Measurements from ENCODE around the gene ZNF519. TPM values are rescaled to one million over a fixed set of nuclear protein-coding genes. Genes with fewer than 3 reads are reported as not detected.
"Not testable (repeated sequence)": the region's sequence is repeated elsewhere in the genome, so short reads cannot be mapped to it uniquely, and the experiment has no call there.

Gene ZNF519
- total and polyA plus RNA-seq, 3 experiments from 2014 or later: 5.9 to 12.0 (median 9.9) TPM

DNA sequence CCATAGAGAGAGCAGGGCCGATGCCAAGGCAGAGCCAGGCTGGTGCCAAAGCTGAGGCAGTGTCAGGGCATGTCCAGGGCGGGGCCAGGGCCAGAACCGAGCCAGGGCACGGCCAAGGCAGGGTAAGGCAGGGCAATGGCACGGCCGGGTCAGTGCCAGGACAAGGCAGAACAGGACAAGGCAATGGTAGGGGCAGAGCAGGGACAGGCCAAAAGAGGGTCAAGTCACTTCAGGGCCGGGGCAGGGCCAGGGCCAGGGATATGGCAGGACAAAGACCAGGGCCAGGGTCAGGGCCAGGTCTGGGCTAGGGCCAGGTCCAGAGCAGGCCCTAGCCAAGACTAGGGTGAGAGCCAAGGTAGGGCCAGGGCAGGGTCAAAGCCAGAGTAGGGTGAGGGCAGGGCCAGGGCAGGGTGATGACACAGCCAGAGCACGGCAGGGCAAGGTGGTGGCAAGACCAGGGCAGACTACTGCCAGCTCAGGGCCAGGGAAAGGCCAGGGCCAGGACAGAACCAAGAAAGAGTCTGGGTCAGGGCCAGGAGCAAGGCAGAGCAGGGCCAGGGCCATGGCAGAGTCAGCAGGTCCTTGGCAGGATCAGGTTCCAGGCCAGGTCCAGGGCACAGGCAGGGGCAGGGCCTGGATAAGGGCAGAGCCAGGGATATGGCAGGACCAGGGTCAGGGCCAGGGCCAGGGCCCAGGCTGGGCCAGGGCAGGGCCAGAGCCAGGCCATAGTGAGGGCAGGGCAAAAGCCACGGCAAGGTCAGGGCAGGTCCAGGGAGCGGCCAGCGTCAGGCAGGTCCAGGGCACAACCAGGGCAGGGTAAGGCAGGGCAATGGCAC, 41.1 kb upstream of the ZNF519 start:
- H3K4me1 Mint-ChIP-seq; POLR2A ChIA-PET; H3K36me3 ChIP-seq (ENCODE audit: insufficient read depth, low read length); H3K4me3 Mint-ChIP-seq; H3K27me3 ChIP-seq (ENCODE audit: insufficient read depth, low read length, poor library complexity, severe bottlenecking); H3K4me1 ChIP-seq (ENCODE audit: insufficient read depth, low read length); H3K36me3 Mint-ChIP-seq; H3K9me3 Mint-ChIP-seq; H3K27ac ChIP-seq (ENCODE audit: low read depth, low read length); H3K4me3 ChIP-seq (ENCODE audit: low read length); H3K27me3 Mint-ChIP-seq; CTCF ChIA-PET; H3K9me3 ChIP-seq (ENCODE audit: low read length): not testable (repeated sequence)
- peak overlapping the region in 1 of 8 donors; percentile 82 for H3K27ac Mint-ChIP-seq
- peak in 1 of 5 donors; percentile 30 for DNase-seq

DNA sequence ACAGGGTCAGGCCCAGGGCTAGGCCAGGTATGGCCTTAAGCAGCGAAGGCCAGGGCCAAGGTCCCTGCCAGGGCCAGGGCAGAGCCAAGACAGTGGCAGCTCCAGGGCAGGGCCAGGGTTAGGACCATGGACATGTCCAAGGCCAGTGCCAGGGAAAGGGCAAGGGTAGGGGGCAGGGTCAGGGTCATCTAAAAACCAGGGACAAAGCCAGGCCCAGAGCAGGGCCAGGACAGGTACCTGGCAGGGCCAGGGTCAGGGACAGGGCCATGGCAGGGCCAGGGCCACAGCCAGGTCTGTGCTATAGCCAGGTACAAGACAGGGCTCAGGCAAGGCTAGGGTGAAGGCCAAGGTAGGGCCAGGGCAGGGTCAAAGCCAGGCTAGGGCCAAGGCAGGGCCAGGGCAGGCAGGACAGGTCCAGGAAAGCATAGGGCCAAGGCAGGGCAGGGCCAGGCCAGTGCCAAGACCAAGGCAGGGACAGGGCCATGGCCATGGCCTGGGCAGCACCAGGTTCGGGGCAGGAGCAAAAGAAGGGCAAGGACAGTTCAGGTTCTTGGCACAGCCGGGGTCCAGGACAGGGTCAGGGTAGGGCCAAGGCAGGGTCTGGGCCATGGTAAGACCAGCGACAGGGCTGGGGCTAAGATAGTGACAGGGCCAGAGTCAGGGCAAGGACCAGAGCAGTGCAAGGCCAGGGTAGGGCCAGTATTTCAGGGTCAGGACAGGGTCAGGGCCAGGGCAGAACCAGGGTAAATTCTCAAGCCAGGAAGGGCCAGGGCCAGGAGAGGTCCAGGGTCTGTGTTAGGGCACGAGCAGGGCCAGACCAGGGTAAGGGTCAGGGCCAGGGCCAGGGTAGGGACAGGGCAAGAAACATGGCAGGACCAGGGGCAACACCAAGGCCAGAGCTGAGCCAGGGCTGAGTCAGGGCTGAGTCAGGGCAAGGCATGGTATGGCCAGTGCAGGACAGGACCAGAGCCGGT, 40.2 kb upstream of the ZNF519 start:
- peak overlapping the region in 2 of 8 donors; percentile 32 to 82 for H3K27ac Mint-ChIP-seq
- H3K36me3 ChIP-seq (ENCODE audit: insufficient read depth, low read length); H3K9me3 Mint-ChIP-seq; H3K4me3 ChIP-seq (ENCODE audit: low read length); CTCF ChIA-PET; H3K27me3 ChIP-seq (ENCODE audit: insufficient read depth, low read length, poor library complexity, severe bottlenecking); H3K27ac ChIP-seq (ENCODE audit: low read depth, low read length); H3K27me3 Mint-ChIP-seq; H3K9me3 ChIP-seq (ENCODE audit: low read length); H3K4me1 Mint-ChIP-seq; H3K4me3 Mint-ChIP-seq; H3K4me1 ChIP-seq (ENCODE audit: insufficient read depth, low read length); H3K36me3 Mint-ChIP-seq; DNase-seq: not testable (repeated sequence)
- POLR2A ChIA-PET: interaction anchor here (0.6 kb wide), 1 partner anchor 415 kb away, joined by 3 read pairs; no protein-coding TSS in a partner anchor

DNA sequence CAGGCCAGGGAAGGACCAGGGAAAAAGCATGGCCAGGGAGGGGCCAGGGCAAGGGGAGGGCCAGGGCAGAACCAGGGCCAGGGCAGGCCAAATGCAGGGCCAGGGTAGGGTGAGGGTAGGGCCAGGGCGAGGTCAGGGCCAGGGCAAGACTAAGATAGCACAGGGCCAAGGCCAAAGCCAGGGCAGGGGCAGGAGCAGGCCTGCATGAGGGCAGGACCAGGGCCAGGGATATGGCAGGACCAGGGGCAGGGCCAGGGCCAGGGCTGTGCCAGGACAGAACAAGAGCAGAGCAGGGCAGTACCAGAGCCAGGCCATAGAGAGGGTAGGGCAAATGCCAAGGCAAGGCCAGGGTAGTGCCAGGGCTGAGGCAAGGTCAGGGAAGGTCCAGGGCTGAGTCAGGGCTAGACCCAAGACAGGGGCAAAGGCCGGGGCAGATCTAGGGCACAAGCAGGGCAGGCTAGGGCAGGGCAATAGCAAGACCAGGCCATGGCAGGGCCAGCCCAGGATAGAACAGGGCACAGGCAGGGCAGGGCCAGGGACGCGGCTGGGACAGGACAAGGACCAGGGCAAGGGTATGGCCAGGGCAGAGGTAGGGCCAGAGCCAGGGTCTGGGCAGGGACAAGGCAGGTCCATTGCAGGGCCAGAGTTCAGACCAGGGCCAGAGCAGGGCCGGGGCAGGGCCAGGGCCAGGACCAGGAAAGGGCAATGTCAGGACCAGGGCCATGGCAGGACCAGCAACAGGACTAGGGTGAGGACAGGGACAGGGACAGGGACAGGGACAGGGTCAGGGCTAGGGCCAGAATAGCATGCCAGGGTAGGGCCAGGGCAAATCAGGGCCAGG, 39.3 kb upstream of the ZNF519 start:
- H3K4me1 Mint-ChIP-seq, H3K27me3 Mint-ChIP-seq: not testable (repeated sequence)

GRCh38 chr18:14170367-14171036, 38.3 kb upstream of the ZNF519 start:
- H3K4me1 Mint-ChIP-seq; H3K9me3 Mint-ChIP-seq; H3K27me3 Mint-ChIP-seq; H3K4me3 ChIP-seq (ENCODE audit: low read length); H3K9me3 ChIP-seq (ENCODE audit: low read length); H3K36me3 ChIP-seq (ENCODE audit: insufficient read depth, low read length); H3K36me3 Mint-ChIP-seq; H3K27me3 ChIP-seq (ENCODE audit: insufficient read depth, low read length, poor library complexity, severe bottlenecking); H3K4me1 ChIP-seq (ENCODE audit: insufficient read depth, low read length); H3K27ac ChIP-seq (ENCODE audit: low read depth, low read length); POLR2A ChIA-PET; H3K4me3 Mint-ChIP-seq; H3K27ac Mint-ChIP-seq; CTCF ChIA-PET: not testable (repeated sequence)
- DNase-seq: peak in 1 of 5 donors; percentile 29

More for the DNA sequence above, 39.3 kb upstream of the ZNF519 start:
- H3K36me3 ChIP-seq (ENCODE audit: insufficient read depth, low read length); H3K4me3 Mint-ChIP-seq; H3K9me3 Mint-ChIP-seq; H3K27ac ChIP-seq (ENCODE audit: low read depth, low read length); H3K9me3 ChIP-seq (ENCODE audit: low read length); CTCF ChIA-PET; H3K27ac Mint-ChIP-seq; H3K4me3 ChIP-seq (ENCODE audit: low read length); H3K36me3 Mint-ChIP-seq; H3K27me3 ChIP-seq (ENCODE audit: insufficient read depth, low read length, poor library complexity, severe bottlenecking); H3K4me1 ChIP-seq (ENCODE audit: insufficient read depth, low read length): not testable (repeated sequence)
- POLR2A ChIA-PET: interaction anchor here (0.6 kb wide), 1 partner anchor 414 kb away, joined by 3 read pairs; no protein-coding TSS in a partner anchor
- peak in 1 of 5 donors; percentile 43 for DNase-seq

GRCh38 chr18:14162915-14163314, 30.7 kb upstream of the ZNF519 start:
- H3K4me1 Mint-ChIP-seq; H3K27ac Mint-ChIP-seq; H3K4me1 ChIP-seq (ENCODE audit: insufficient read depth, low read length); POLR2A ChIA-PET; H3K36me3 Mint-ChIP-seq; DNase-seq; H3K27me3 ChIP-seq (ENCODE audit: insufficient read depth, low read length, poor library complexity, severe bottlenecking); H3K9me3 ChIP-seq (ENCODE audit: low read length); H3K27ac ChIP-seq (ENCODE audit: low read depth, low read length); H3K4me3 Mint-ChIP-seq; CTCF ChIA-PET; H3K36me3 ChIP-seq (ENCODE audit: insufficient read depth, low read length); H3K9me3 Mint-ChIP-seq; H3K4me3 ChIP-seq (ENCODE audit: low read length): not testable (repeated sequence)
- peaks cover 9 to 30% of the 10 kb centered on the region in 2 donors for H3K27me3 Mint-ChIP-seq

DNA sequence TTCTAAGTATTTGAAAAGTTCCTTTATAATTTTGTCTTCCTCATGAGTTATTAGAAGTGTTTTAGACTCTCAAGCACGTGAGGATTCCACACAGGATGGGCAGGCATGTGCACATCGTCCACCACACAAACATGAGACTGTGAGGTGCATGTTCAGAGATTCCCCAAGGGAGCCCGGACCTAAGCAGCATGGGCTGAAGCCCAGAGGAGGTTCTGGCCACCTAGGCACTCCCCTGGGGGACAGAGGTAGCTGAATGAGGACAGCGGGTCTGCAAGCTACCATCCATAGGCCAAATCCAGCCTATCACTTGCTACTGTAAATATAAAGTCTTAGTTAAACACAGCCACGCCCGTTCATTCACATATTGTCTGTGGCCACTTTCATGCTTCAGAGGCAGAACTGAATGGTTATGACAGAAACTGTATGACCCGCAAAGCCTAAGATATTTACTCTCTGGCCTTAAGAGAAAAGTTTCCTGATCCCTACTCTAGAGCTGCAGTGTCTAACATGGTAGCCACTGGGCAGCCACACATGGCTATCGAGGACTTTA, 19.4 kb upstream of the ZNF519 start:
- H3K27me3 ChIP-seq (ENCODE audit: insufficient read depth, low read length, poor library complexity, severe bottlenecking); H3K4me1 Mint-ChIP-seq; H3K4me3 Mint-ChIP-seq; H3K27ac ChIP-seq (ENCODE audit: low read depth, low read length); CTCF ChIA-PET; POLR2A ChIA-PET; H3K4me1 ChIP-seq (ENCODE audit: insufficient read depth, low read length); H3K9me3 ChIP-seq (ENCODE audit: low read length); H3K4me3 ChIP-seq (ENCODE audit: low read length); H3K36me3 ChIP-seq (ENCODE audit: insufficient read depth, low read length); H3K36me3 Mint-ChIP-seq; H3K9me3 Mint-ChIP-seq; H3K27me3 Mint-ChIP-seq; DNase-seq: not testable (repeated sequence)
- peak overlapping the region in 1 of 8 donors; percentile 22 for H3K27ac Mint-ChIP-seq

GRCh38 chr18:14150766-14151165, 18.5 kb upstream of the ZNF519 start:
- H3K4me1 ChIP-seq (ENCODE audit: insufficient read depth, low read length); H3K27ac ChIP-seq (ENCODE audit: low read depth, low read length); H3K4me3 Mint-ChIP-seq; POLR2A ChIA-PET; H3K4me1 Mint-ChIP-seq; CTCF ChIA-PET; H3K27ac Mint-ChIP-seq; H3K27me3 ChIP-seq (ENCODE audit: insufficient read depth, low read length, poor library complexity, severe bottlenecking); H3K9me3 Mint-ChIP-seq; H3K27me3 Mint-ChIP-seq; H3K36me3 Mint-ChIP-seq; H3K4me3 ChIP-seq (ENCODE audit: low read length); DNase-seq; H3K36me3 ChIP-seq (ENCODE audit: insufficient read depth, low read length); H3K9me3 ChIP-seq (ENCODE audit: low read length): not testable (repeated sequence)

Measured in CD8-positive, alpha-beta memory T cell (primary cell).